HepG2 (cell line): ENCODE measurements around the gene CDH12. TPM values are rescaled to one million over a fixed set of nuclear protein-coding genes. Genes with fewer than 3 reads are reported as not detected.

Experiments used
- ATM ChIP-seq: fragments of 450-650 bp; IDR thresholded peaks from 2 replicates; pipeline ENCODE4 v1.7.1; 2017; ENCODE audit warnings: mild to moderate bottlenecking, borderline replicate concordance
- BCL6 ChIP-seq: IDR thresholded peaks from 2 replicates; pipeline ENCODE4 v1.6.1; 2016; ENCODE audit warnings: missing genetic modification reagents, missing compliant biosample characterization
- ETV5 ChIP-seq: IDR thresholded peaks from 2 replicates; pipeline ENCODE4 v1.6.1; 2018; ENCODE audit warnings: missing biosample characterization, missing genetic modification reagents, inconsistent platforms, borderline replicate concordance
- NBN ChIP-seq: fragments of 450-650 bp; conservative IDR thresholded peaks from 2 replicates; pipeline ENCODE4 v1.6.1; 2017
- SOX13 ChIP-seq, 3 experiments: fragments of 450-650 bp in 1 of 3; sonication (generic) in 1 of 3; formaldehyde crosslinking in 1 of 3; IDR thresholded peaks in 2 of 3; conservative IDR thresholded peaks in 1 of 3; 2 replicates each; pipeline versions ENCODE4 v1.5.0 to v1.6.1; 2016 to 2020; ENCODE audit warnings: antibody characterized with exemption in 1 of 3, mild to moderate bottlenecking in 1 of 3, missing compliant biosample characterization in 1 of 3, missing genetic modification reagents in 1 of 3, moderate library complexity in 1 of 3
- ZSCAN9 ChIP-seq: IDR thresholded peaks from 2 replicates; pipeline ENCODE4 v1.6.1; 2016; ENCODE audit warnings: borderline replicate concordance
- polyA plus RNA-seq, 8 experiments: library from polyadenylated mRNA; depleted of rRNA in 3 of 8; stranded (reverse) in 7 of 8; unstranded in 1 of 8; fragments of >200 nt; fragmentation: Illumina TruSeq in 4 of 8; extraction: Trizol in 4 of 8; gene quantifications; 2 replicates each; pipeline versions ENCODE4 v1.2.1 to v1.2.3, GENCODE V29; 2011 to 2016; ENCODE audit warnings: low read depth in 4 of 8, missing spikeins in 1 of 8, mixed read lengths in 1 of 8; ENCODE audit not compliant: insufficient read depth in 1 of 8
- total RNA-seq, 5 experiments: library from RNA; depleted of rRNA; stranded (reverse); fragments of >200 nt; fragmentation: Illumina TruSeq; extraction: Trizol; gene quantifications; 2 replicates each; pipeline ENCODE4 v1.2.3, GENCODE V29; 2016; ENCODE audit warnings: low read depth in 1 of 5
- TF ChIP-seq, protein P1 (sequence below): sonication (generic); formaldehyde crosslinking; IDR thresholded peaks from 2 replicates; pipeline ENCODE4 v1.4.0; 2020; ENCODE audit warnings: missing genetic modification reagents, borderline replicate concordance
- TF ChIP-seq, protein P2 (sequence below): IDR thresholded peaks from 2 replicates; pipeline ENCODE4 v1.6.1; 2016; ENCODE audit warnings: missing biosample characterization, missing genetic modification reagents, low read depth

Gene CDH12
- total and polyA plus RNA-seq, 2 of the 13 experiments (the other 11 are each of a cell fraction or from before 2014, with no cell fraction given) = not detected

- TF ChIP-seq, protein P1, sequence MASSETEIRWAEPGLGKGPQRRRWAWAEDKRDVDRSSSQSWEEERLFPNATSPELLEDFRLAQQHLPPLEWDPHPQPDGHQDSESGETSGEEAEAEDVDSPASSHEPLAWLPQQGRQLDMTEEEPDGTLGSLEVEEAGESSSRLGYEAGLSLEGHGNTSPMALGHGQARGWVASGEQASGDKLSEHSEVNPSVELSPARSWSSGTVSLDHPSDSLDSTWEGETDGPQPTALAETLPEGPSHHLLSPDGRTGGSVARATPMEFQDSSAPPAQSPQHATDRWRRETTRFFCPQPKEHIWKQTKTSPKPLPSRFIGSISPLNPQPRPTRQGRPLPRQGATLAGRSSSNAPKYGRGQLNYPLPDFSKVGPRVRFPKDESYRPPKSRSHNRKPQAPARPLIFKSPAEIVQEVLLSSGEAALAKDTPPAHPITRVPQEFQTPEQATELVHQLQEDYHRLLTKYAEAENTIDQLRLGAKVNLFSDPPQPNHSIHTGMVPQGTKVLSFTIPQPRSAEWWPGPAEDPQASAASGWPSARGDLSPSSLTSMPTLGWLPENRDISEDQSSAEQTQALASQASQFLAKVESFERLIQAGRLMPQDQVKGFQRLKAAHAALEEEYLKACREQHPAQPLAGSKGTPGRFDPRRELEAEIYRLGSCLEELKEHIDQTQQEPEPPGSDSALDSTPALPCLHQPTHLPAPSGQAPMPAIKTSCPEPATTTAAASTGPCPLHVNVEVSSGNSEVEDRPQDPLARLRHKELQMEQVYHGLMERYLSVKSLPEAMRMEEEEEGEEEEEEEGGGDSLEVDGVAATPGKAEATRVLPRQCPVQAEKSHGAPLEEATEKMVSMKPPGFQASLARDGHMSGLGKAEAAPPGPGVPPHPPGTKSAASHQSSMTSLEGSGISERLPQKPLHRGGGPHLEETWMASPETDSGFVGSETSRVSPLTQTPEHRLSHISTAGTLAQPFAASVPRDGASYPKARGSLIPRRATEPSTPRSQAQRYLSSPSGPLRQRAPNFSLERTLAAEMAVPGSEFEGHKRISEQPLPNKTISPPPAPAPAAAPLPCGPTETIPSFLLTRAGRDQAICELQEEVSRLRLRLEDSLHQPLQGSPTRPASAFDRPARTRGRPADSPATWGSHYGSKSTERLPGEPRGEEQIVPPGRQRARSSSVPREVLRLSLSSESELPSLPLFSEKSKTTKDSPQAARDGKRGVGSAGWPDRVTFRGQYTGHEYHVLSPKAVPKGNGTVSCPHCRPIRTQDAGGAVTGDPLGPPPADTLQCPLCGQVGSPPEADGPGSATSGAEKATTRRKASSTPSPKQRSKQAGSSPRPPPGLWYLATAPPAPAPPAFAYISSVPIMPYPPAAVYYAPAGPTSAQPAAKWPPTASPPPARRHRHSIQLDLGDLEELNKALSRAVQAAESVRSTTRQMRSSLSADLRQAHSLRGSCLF (CRISPR knock-in tag) = no peak
- no peak for TF ChIP-seq ATM
- TF ChIP-seq, protein P2, sequence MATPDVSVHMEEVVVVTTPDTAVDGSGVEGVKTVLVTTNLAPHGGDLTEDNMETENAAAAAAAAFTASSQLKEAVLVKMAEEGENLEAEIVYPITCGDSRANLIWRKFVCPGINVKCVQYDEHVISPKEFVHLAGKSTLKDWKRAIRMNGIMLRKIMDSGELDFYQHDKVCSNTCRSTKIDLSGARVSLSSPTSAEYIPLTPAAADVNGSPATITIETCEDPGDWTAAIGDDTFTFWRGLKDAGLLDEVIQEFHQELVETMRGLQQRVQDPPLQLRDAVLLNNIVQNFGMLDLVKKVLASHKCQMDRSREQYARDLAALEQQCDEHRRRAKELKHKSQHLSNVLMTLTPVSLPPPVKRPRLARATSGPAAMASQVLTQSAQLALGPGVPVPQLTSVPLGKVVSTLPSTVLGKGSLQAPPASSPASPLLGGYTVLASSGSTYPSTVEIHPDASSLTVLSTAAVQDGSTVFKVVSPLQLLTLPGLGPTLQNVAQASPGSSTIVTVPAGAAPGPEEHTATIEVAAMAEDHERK (CRISPR knock-in tag) = no peak
- no peak for TF ChIP-seq SOX13 (IDR thresholded peaks at IDR 0.05)
- TF ChIP-seq SOX13 (CRISPR knock-in tag; conservative IDR thresholded peaks at IDR 0.05 in 1 of 2, IDR thresholded peaks at IDR 0.05 in 1 of 2) = no peak
- no peak for TF ChIP-seq ZSCAN9
- no peak for TF ChIP-seq BCL6 (CRISPR knock-in tag)
- no peak for TF ChIP-seq ETV5 (CRISPR knock-in tag)
- no peak for TF ChIP-seq NBN
Observed at GRCh38 chr5:22699319-22699718, 153.8 kb downstream of the CDH12 start (continued).
